ENCODE measurements around the gene TTLL9. TPM values are rescaled to one million over a fixed set of nuclear protein-coding genes. Genes with fewer than 3 reads are reported as not detected.

TTLL9 gene
- total and polyA plus RNA-seq, 4 donors: 0.06 to 0.08 TPM; not detected in 2

GRCh38 chr20:31824125-31824485, 46.3 kb upstream of the TTLL9 start:
- 92% methylated on average over 4 of the region's 4 CpGs for WGBS
- Histone ChIP-seq H3K27me3 (ENCODE audit: control insufficient read depth in 4 of 4, insufficient read depth in 4 of 4, low read length in 3 of 4) (no peaks in the 10 kb centered on the region), H3K4me1 (ENCODE audit: control insufficient read depth in 4 of 4, insufficient read depth in 4 of 4, low read length in 3 of 4) (peaks cover 0 to 10% (median 2%) of the 10 kb centered on the region in 4 donors), H3K4me3 (ENCODE audit: low read depth in 1 of 3, low read length in 3 of 3) (no peak overlapping the region), H3K9ac (ENCODE audit: low read depth in 1 of 2, low read length in 2 of 2) (no peak overlapping the region), H3K9me3 (ENCODE audit: control insufficient read depth in 4 of 4, low read length in 3 of 4) (no peaks in the 10 kb centered on the region), H3K27ac (ENCODE audit: low read depth in 1 of 2, low read length in 2 of 2) (no peak overlapping the region), H3K36me3 (ENCODE audit: control insufficient read depth in 4 of 4, insufficient read depth in 3 of 4, low read depth in 1 of 4, low read length in 3 of 4) (no peaks in the 10 kb centered on the region)
- TF ChIP-seq MAX (IDR thresholded peaks at IDR 0.05) (no peak), REST (IDR thresholded peaks at IDR 0.05) (no peak), NR2F2 (IDR thresholded peaks at IDR 0.05) (no peak), FOXA2 (IDR thresholded peaks at IDR 0.05) (no peak), FOXA1 (IDR thresholded peaks at IDR 0.05) (no peak), CTCF (IDR thresholded peaks at IDR 0.05; ENCODE audit: low read depth, low read length, missing input control) (no peak), HNF4A (conservative IDR thresholded peaks at IDR 0.05) (no peak)
- DNase-seq (ENCODE audit: low spot score): no peak

GRCh38 chr20:31824554-31825313, 45.7 kb upstream of the TTLL9 start:
- Histone ChIP-seq H3K27me3 (ENCODE audit: control insufficient read depth in 4 of 4, insufficient read depth in 4 of 4, low read length in 3 of 4) (no peaks in the 10 kb centered on the region), H3K9ac (ENCODE audit: low read depth in 1 of 2, low read length in 2 of 2) (no peak overlapping the region), H3K4me3 (ENCODE audit: low read depth in 1 of 3, low read length in 3 of 3) (no peak overlapping the region), H3K4me1 (ENCODE audit: control insufficient read depth in 4 of 4, insufficient read depth in 4 of 4, low read length in 3 of 4) (peaks cover 0 to 10% (median 2%) of the 10 kb centered on the region in 4 donors), H3K9me3 (ENCODE audit: control insufficient read depth in 4 of 4, low read length in 3 of 4) (no peaks in the 10 kb centered on the region), H3K36me3 (ENCODE audit: control insufficient read depth in 4 of 4, insufficient read depth in 3 of 4, low read depth in 1 of 4, low read length in 3 of 4) (no peaks in the 10 kb centered on the region), H3K27ac (ENCODE audit: low read depth in 1 of 2, low read length in 2 of 2) (no peak overlapping the region)
- 70% methylated on average over 14 of the region's 14 CpGs for WGBS
- DNase-seq (ENCODE audit: low spot score): no peak
- TF ChIP-seq SP1 (IDR thresholded peaks at IDR 0.05) (no peak), EGR1 (IDR thresholded peaks at IDR 0.05; ENCODE audit: low read depth in 2 of 2) (no peak), JUND (IDR thresholded peaks at IDR 0.05) (no peak), HNF4A (conservative IDR thresholded peaks at IDR 0.05) (no peak), ZBTB33 (IDR thresholded peaks at IDR 0.05) (no peak), GABPA (IDR thresholded peaks at IDR 0.05 in 1 of 2, conservative IDR thresholded peaks at IDR 0.05 in 1 of 2) (no peak), CTCF (IDR thresholded peaks at IDR 0.05; ENCODE audit: low read depth, low read length, missing input control) (no peak)
